Glomerular endothelial cell (primary cell): ENCODE results near the gene PLIN3. TPM values are rescaled to one million over a fixed set of nuclear protein-coding genes. Genes with fewer than 3 reads are reported as not detected.

Experiments used
- total RNA-seq: library from RNA; depleted of rRNA; stranded (reverse); fragments of >200 nt; gene quantifications from 2 replicates; pipeline ENCODE4 v1.2.3, GENCODE V29; 2015

PLIN3 gene
- total RNA-seq, 1 donor from 2014 or later = 105 TPM

Other genes starting within 250 kb of the PLIN3 start
- gene TNFAIP8L1, start 228.2 kb downstream of the PLIN3 start, total RNA-seq = 63.7 and 136 TPM in 2 replicates
- 122 and 126 TPM in 2 replicates for gene MYDGF, start 197.3 kb downstream of the PLIN3 start, total RNA-seq
- gene DPP9, start 143.8 kb downstream of the PLIN3 start, total RNA-seq = 118 and 128 TPM in 2 replicates
- 13.4 and 16.5 TPM in 2 replicates for gene FEM1A, start 75.9 kb downstream of the PLIN3 start, total RNA-seq
- gene TICAM1, start 36.0 kb downstream of the PLIN3 start, total RNA-seq = 12.0 and 16.7 TPM in 2 replicates
- gene ARRDC5, start 35.2 kb upstream of the PLIN3 start, total RNA-seq = not detected in 2 replicates
- 12.2 and 22.6 TPM in 2 replicates for gene UHRF1, start 41.8 kb upstream of the PLIN3 start, total RNA-seq
- 38.0 and 47.5 TPM in 2 replicates for gene KDM4B, start 101.4 kb upstream of the PLIN3 start, total RNA-seq